CD14-positive monocyte (primary cell): Measurements from ENCODE around the gene BMERB1. TPM values are rescaled to one million over a fixed set of nuclear protein-coding genes. Genes with fewer than 3 reads are reported as not detected.
"Not testable (repeated sequence)": the region's sequence is repeated elsewhere in the genome, so short reads cannot be mapped to it uniquely, and the experiment has no call there.

Source experiments
- DNase-seq, 3 donors: peaks; one replicate each; pipeline ENCODE4 v3.0.0-alpha.2; 2011 to 2022
- H2AFZ ChIP-seq: 2 replicates; pipeline ENCODE4 v1.6.0; 2012; ENCODE audit warnings: mild to moderate bottlenecking, low read depth, low read length, inconsistent platforms; ENCODE audit not compliant: insufficient read depth, poor library complexity, severe bottlenecking
- H3K27ac ChIP-seq, 2 donors: 1 replicate in 1 of 2; 2 replicates in 1 of 2; pipeline ENCODE4 v1.5.1; 2012 to 2013; ENCODE audit warnings: low read length in 2 of 2, control low read depth in 1 of 2, inconsistent platforms in 1 of 2, low read depth in 1 of 2, mild to moderate bottlenecking in 1 of 2
- H3K27me3 ChIP-seq, 2 donors: one replicate each; pipeline versions ENCODE4 v1.6.0 to v1.6.1; 2011 to 2013; ENCODE audit warnings: low read length in 2 of 2; ENCODE audit not compliant: control insufficient read depth in 2 of 2, insufficient read depth in 2 of 2
- H3K36me3 ChIP-seq, 2 donors: replicated peaks in 1 of 2; 1 replicate in 1 of 2; 2 replicates in 1 of 2; pipeline versions ENCODE4 v1.5.1 to v1.6.1; 2012 to 2013; ENCODE audit warnings: low read length in 2 of 2, control low read depth in 1 of 2, inconsistent platforms in 1 of 2, mild to moderate bottlenecking in 1 of 2; ENCODE audit not compliant: insufficient read depth in 2 of 2, control insufficient read depth in 1 of 2
- H3K4me1 ChIP-seq, 2 donors: 1 replicate in 1 of 2; 2 replicates in 1 of 2; pipeline versions ENCODE4 v1.5.1 to v1.6.1; 2012 to 2013; ENCODE audit warnings: low read length in 2 of 2, control low read depth in 1 of 2, inconsistent platforms in 1 of 2, mild to moderate bottlenecking in 1 of 2, moderate library complexity in 1 of 2; ENCODE audit not compliant: insufficient read depth in 2 of 2, control insufficient read depth in 1 of 2
- H3K4me2 ChIP-seq: replicated peaks from 2 replicates; pipeline ENCODE3; 2012; ENCODE audit warnings: low read length, moderate library complexity, mild to moderate bottlenecking; ENCODE audit not compliant: poor library complexity, severe bottlenecking; ENCODE audit errors: extremely low read depth
- H3K4me3 ChIP-seq, 3 experiments: fragments of 200-600 bp in 1 of 3; sonication (generic) in 1 of 3; replicated peaks in 1 of 3; 1 replicate in 2 of 3; 2 replicates in 1 of 3; pipeline ENCODE4 v1.5.1; 2011 to 2013; ENCODE audit warnings: low read length in 3 of 3, mild to moderate bottlenecking in 3 of 3, control low read depth in 2 of 3, low read depth in 2 of 3, inconsistent platforms in 1 of 3, moderate library complexity in 1 of 3
- H3K79me2 ChIP-seq: 2 replicates; pipeline ENCODE4 v1.6.0; 2012; ENCODE audit warnings: mild to moderate bottlenecking, control low read depth, inconsistent platforms, low read length, moderate library complexity; ENCODE audit not compliant: insufficient read depth
- H3K9ac ChIP-seq: 2 replicates; pipeline ENCODE4 v1.6.0; 2017; ENCODE audit warnings: low read length, mild to moderate bottlenecking; ENCODE audit not compliant: insufficient read depth, poor library complexity, severe bottlenecking
- H3K9me3 ChIP-seq, 2 donors: replicated peaks in 1 of 2; 1 replicate in 1 of 2; 2 replicates in 1 of 2; pipeline versions ENCODE4 v1.5.1 to v1.6.1; 2012 to 2013; ENCODE audit warnings: low read length in 2 of 2, control low read depth in 1 of 2; ENCODE audit not compliant: control insufficient read depth in 1 of 2, insufficient read depth in 1 of 2
- H4K20me1 ChIP-seq: 2 replicates; pipeline ENCODE4 v1.6.0; 2012; ENCODE audit warnings: mild to moderate bottlenecking, low read length, control low read depth, moderate library complexity; ENCODE audit not compliant: insufficient read depth
- H3K27ac Mint-ChIP-seq, 7 donors: one replicate each; pipeline ENCODE4 v1.8.0; 2020; ENCODE audit warnings: mild to moderate bottlenecking in 7 of 7, mixed read lengths in 7 of 7, moderate library complexity in 6 of 7, inconsistent platforms in 2 of 7
- H3K27me3 Mint-ChIP-seq, 3 donors: one replicate each; pipeline ENCODE4 v1.8.0; 2021 to 2022; ENCODE audit warnings: low read depth in 3 of 3, mild to moderate bottlenecking in 3 of 3, mixed read lengths in 3 of 3, moderate library complexity in 3 of 3, inconsistent platforms in 1 of 3
- H3K36me3 Mint-ChIP-seq, 2 donors: one replicate each; pipeline ENCODE4 v1.8.0; 2020; ENCODE audit warnings: mixed read lengths in 2 of 2, inconsistent platforms in 1 of 2, mild to moderate bottlenecking in 1 of 2
- H3K4me1 Mint-ChIP-seq: one replicate; pipeline ENCODE4 v1.8.0; 2020; ENCODE audit warnings: mild to moderate bottlenecking, mixed read lengths
- H3K4me3 Mint-ChIP-seq, 2 donors: one replicate each; pipeline ENCODE4 v1.8.0; 2020; ENCODE audit warnings: mild to moderate bottlenecking in 2 of 2, mixed read lengths in 2 of 2, moderate library complexity in 1 of 2
- H3K9me3 Mint-ChIP-seq, 7 donors: one replicate each; pipeline ENCODE4 v1.8.0; 2020 to 2022; ENCODE audit warnings: mixed read lengths in 7 of 7, mild to moderate bottlenecking in 6 of 7, moderate library complexity in 6 of 7, inconsistent platforms in 2 of 7
- WGBS: methylation state at CpG from one replicate; pipeline ENCODE4 v1.1.5; 2013; ENCODE audit warnings: missing lambda C conversion rate; ENCODE audit not compliant: insufficient coverage; 5-methylcytosine and 5-hydroxymethylcytosine counted together
- intact Hi-C, 2 donors: fragments of 100-400 bp; cut with micrococcal nuclease; formaldehyde crosslinking; loops; one replicate each; pipeline versions ENCODE4 v1.15.0 to v1.15.1; 2023
- polyA plus RNA-seq, 3 donors: library from polyadenylated mRNA; depleted of rRNA in 1 of 3; unstranded in 2 of 3; stranded (reverse) in 1 of 3; fragments of 300-500 nt in 2 of 3; fragments of >200 nt in 1 of 3; fragmentation: Illumina TruSeq in 2 of 3; gene quantifications; 1 replicate in 2 of 3; 2 replicates in 1 of 3; pipeline ENCODE4 v1.2.3, GENCODE V29; 2012 to 2021
- TF ChIP-seq, protein P1 (sequence below): fragments of 200-600 bp; IDR thresholded peaks from one replicate; pipeline ENCODE4 v1.8.0; 2022; ENCODE audit warnings: antibody characterized with exemption, mild to moderate bottlenecking

The BMERB1 gene
- polyA plus RNA-seq, 3 donors: 0.11 to 0.28 (median 0.11) TPM

DNA sequence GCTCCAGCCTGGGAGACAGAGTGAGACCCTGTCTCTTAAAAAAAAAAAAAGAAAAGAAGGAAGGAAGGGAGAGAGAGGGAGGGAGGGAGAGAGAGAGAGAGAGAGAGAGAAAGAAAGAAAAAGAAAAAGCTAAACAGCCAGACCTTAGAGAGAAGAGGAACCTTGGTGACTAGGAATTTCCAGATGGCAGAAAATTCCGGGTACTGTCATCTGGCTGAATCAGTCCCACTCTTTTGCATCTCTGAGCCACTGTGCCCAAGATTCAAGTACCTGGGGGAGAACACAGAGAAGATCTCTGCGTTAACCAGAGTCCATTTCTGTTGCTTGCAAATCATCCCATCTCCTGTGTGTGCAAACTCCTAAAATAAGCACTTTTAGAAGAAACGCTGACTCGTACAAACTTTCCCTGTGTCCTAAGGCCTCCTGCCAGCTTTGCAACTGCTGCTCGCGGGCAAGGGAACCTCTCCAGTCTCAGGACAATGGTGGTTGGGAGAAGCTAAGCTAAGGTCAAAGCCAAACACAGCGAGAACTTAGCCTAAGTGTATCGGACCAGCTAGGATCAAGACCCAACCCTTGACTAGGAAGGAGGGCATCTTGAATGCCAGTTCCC is 18.0 kb downstream of the BMERB1 start:
- no peak overlapping the region for H3K4me3 ChIP-seq
- H3K4me1 ChIP-seq: no peaks in the 10 kb centered on the region
- 96% methylated on average over 7 of the region's 8 CpGs for WGBS
- no peak overlapping the region for H2AFZ ChIP-seq
- H3K36me3 ChIP-seq: no peaks in the 10 kb centered on the region
- no peak overlapping the region for H3K4me2 ChIP-seq
- intact Hi-C loops: no loop called here
- Mint-ChIP-seq H3K27ac (peak overlapping the region in 1 of 7 donors; percentile 37), H3K4me3 (no peak overlapping the region), H3K36me3 (no peaks in the 10 kb centered on the region), H3K4me1 (no peaks in the 10 kb centered on the region), H3K9me3 (peaks cover 0 to 3% (median 0%) of the 10 kb centered on the region in 7 donors), H3K27me3 (peaks cover 4 to 6% (median 5%) of the 10 kb centered on the region in 3 donors)
- H3K9me3 ChIP-seq: no peaks in the 10 kb centered on the region
- H3K27ac ChIP-seq: no peak overlapping the region
- TF ChIP-seq, protein P1, sequence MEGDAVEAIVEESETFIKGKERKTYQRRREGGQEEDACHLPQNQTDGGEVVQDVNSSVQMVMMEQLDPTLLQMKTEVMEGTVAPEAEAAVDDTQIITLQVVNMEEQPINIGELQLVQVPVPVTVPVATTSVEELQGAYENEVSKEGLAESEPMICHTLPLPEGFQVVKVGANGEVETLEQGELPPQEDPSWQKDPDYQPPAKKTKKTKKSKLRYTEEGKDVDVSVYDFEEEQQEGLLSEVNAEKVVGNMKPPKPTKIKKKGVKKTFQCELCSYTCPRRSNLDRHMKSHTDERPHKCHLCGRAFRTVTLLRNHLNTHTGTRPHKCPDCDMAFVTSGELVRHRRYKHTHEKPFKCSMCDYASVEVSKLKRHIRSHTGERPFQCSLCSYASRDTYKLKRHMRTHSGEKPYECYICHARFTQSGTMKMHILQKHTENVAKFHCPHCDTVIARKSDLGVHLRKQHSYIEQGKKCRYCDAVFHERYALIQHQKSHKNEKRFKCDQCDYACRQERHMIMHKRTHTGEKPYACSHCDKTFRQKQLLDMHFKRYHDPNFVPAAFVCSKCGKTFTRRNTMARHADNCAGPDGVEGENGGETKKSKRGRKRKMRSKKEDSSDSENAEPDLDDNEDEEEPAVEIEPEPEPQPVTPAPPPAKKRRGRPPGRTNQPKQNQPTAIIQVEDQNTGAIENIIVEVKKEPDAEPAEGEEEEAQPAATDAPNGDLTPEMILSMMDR: no peak
- no peaks in the 10 kb centered on the region for H3K27me3 ChIP-seq
- H3K9ac ChIP-seq: no peak overlapping the region
- no peaks in the 10 kb centered on the region for H4K20me1 ChIP-seq
- no peak for DNase-seq
- no peaks in the 10 kb centered on the region for H3K79me2 ChIP-seq

DNA sequence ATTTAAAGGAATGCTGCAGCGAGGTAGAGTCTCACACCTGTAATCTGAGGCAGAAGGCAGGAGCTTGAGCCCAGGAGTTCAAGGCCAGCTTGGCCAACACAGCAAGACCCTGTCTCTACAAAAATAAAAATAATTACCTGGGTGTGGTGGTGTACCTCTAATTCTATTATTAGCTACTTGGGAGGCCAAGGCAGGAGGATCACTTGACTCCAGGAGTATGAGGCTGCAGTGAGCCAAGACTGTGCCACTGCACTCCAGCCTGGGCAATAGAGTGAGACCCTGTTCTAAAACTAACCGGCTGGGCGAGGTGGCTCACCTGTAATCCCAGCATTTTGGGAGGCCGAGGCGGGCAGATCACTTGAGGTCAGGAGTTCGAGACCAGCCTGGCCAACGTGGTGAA is 18.9 kb downstream of the BMERB1 start:
- H3K4me3 ChIP-seq, H3K27me3 ChIP-seq, H3K4me1 Mint-ChIP-seq, H3K4me1 ChIP-seq, H3K27me3 Mint-ChIP-seq, intact Hi-C loops, H3K9ac ChIP-seq, H3K36me3 ChIP-seq, H4K20me1 ChIP-seq, DNase-seq, H3K27ac ChIP-seq, H3K27ac Mint-ChIP-seq, H3K9me3 Mint-ChIP-seq, H3K9me3 ChIP-seq, H3K4me3 Mint-ChIP-seq, H3K4me2 ChIP-seq, H3K79me2 ChIP-seq, H2AFZ ChIP-seq, H3K36me3 Mint-ChIP-seq: not testable (repeated sequence)
- 100% methylated on average over 2 of the region's 7 CpGs for WGBS

DNA sequence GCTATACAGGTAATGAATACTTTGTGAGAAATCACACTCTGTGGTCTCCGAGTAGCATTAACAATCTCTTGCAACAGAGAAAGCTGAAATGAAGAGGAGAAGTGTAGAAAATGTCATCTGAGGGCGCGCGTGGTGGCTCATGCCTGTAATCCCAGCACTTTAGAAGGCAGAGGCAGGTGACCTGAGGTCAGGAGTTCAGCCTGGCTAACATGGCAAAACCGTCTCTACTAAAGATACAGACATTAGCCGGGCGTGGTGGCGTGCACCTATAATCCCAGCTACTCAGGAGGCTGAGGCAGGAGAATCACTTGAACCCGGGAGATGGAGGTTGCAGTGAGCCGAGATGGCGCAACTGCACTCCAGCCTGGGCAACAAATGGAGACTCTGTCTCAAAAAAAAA is 20.5 kb downstream of the BMERB1 start:
- H3K4me2 ChIP-seq, H3K9me3 Mint-ChIP-seq, H3K9ac ChIP-seq, H3K27ac Mint-ChIP-seq, H3K4me1 ChIP-seq, H3K27me3 ChIP-seq, H3K4me1 Mint-ChIP-seq, H3K79me2 ChIP-seq, H3K4me3 ChIP-seq, H3K27ac ChIP-seq, H3K9me3 ChIP-seq, H3K4me3 Mint-ChIP-seq, H2AFZ ChIP-seq, H4K20me1 ChIP-seq, intact Hi-C loops, H3K36me3 Mint-ChIP-seq, DNase-seq, H3K36me3 ChIP-seq: not testable (repeated sequence)
- WGBS: 100% methylated on average over 9 of the region's 11 CpGs
- H3K27me3 Mint-ChIP-seq: peaks cover 4 to 11% (median 8%) of the 10 kb centered on the region in 3 donors
